GM19328 (cell line): ENCODE measurements around the gene CCDC40.

Experiments
- ATAC-seq: cut with Tn5 transposase; IDR thresholded peaks from one replicate; pipeline ENCODE4 v1.9.1; 2021; ENCODE audit warnings: mild to moderate bottlenecking, moderate library complexity; ENCODE audit not compliant: unreplicated experiment

Gene CCDC40

DNA sequence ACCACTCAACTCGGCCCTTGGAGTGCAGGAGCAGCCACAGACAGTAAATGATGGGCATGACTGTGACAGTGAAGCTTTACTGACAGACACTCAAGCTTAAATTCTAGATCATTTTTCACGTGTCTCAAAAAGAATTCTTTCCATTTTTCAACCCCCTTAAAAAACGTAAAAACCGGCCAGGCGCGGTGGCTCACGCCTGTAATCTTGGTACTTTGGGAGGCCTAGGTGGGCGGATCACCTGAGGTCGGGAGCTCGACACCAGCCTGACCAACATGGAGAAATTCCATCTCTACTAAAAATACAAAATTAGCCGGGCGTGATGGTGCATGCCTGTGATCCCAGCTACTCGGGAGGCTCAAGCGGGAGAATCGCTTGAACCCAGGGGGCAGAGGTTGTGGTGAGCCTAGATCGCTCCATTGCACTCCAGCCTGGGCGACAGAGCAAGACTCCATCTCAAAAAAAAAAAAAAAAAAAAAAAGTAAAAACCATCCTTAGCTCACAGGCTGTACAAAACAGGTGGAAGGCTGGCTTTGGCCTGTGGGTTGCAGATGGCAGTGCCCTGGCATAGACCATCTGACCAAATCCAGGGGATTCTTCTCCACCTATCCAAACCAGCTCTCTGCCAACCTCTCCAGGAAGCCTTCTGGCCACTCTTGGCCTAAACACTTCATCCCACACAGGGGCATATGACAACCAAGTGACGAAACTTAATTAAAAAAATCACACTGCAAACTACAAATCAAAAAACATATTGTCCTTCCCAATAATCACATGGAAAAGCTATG is 19.0 kb upstream of the CCDC40 start:
- ATAC-seq: no peak

GRCh38 chr17:80018917-80019651 is 17.4 kb upstream of the CCDC40 start:
- no peak for ATAC-seq

GRCh38 chr17:80021600-80021999 is 14.8 kb upstream of the CCDC40 start:
- no peak for ATAC-seq

DNA sequence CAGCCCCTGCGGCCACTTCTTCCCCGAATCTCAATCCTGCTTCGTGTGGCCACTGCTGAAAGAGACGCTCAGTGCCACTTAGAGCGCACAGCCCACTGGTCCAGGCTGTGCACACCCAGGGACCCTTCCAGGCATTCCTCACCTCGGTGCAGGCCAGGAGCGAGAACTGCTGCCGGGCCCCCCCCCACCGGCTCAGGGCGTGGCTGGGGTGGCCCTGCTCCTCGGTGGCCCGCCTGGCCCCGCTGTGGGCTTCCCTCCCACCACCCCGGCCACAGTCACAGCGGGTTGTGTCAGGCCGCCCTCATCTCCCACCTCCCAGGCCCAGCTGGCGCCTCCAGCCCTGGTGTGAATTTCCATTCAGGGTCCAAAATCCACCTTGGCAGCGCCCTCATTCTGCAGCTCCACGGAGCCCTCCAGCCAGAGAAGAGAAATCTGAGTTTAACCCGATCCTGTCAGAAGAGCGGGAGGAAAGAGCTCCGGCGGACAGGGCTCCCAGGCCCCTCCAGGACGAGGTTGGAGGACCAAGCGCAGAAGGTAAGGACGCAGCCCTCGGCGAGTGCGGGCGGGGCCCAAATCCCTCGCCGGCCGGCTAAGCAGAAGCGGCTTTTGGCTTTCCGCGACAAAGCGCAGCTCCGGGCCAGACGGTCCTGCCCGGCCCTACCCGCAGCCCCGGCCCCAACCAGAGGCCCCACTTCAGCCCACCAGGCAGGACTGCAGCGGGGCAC is 12.8 kb upstream of the CCDC40 start:
- no peak for ATAC-seq

DNA sequence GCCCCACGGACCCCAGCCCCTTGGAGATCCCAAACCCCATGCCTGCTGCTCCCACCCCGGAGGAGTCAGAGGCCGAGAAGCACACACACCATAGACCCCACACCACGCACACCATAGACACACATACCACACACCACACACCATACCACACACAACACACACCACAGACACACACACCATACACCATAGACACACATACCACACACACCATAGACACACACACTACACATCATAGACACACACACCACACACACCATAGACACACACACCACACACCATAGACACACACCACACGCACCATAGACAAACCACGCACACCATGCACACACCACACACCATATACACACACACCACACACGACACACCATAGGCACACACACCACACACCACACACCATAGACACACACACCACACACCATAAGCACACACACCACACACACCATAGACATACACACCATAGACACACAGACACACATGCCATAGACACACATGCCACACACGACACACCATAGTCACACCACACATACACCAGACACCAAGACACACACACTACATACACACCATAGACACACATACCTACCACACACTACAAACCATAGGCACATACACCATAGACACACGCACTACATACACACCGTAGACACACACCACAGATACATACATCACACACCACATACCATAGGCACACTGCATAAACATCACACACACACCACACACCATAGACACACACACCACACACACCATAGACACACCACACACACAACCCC is 12.1 kb upstream of the CCDC40 start:
- no peak for ATAC-seq

DNA sequence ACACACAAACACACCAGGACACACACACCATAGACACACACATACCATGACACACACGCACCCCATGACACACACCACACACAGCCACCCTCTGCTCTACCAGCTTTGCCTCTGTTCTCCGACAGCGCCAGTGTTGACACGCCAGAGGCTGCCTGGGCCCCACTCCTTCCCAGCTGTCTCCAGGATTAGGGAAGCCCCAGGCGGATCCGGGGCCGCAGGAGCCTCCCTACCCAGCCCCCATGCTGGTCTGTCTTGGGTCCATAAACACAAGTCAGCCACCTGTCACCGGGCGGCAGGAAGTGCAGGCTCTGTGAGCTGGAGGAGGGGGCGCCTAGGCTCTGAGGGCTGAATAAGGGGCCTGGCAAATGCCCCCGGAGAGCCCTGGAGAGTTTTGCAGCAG is 11.3 kb upstream of the CCDC40 start:
- no peak for ATAC-seq

GRCh38 chr17:80025796-80026195 is 10.6 kb upstream of the CCDC40 start:
- ATAC-seq: no peak

- ATAC-seq: no peak
Measured at GRCh38 chr17:80026359-80027042, 9.9 kb upstream of the CCDC40 start.

DNA sequence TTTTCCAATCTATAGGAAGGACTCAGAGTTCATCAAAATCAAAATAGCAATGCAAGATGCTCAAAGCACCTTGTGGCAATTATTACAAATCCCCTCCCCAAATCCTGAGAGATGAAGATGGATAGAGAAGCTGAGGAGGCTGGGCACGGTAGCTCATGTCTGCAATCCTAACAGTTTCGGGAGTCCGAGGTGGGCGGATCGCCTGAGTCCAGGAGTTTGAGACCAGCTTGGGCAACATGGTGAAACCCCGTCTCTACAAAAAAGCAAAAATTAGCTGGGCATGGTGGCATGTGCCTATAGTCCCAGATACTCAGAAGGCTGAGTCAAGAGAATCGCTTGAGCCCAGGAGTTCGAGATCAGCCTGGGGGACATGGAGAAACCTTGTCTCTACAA is 9.4 kb upstream of the CCDC40 start:
- ATAC-seq: no peak

- no peak for ATAC-seq
Measured at GRCh38 chr17:80028030-80028429, 8.4 kb upstream of the CCDC40 start.

DNA sequence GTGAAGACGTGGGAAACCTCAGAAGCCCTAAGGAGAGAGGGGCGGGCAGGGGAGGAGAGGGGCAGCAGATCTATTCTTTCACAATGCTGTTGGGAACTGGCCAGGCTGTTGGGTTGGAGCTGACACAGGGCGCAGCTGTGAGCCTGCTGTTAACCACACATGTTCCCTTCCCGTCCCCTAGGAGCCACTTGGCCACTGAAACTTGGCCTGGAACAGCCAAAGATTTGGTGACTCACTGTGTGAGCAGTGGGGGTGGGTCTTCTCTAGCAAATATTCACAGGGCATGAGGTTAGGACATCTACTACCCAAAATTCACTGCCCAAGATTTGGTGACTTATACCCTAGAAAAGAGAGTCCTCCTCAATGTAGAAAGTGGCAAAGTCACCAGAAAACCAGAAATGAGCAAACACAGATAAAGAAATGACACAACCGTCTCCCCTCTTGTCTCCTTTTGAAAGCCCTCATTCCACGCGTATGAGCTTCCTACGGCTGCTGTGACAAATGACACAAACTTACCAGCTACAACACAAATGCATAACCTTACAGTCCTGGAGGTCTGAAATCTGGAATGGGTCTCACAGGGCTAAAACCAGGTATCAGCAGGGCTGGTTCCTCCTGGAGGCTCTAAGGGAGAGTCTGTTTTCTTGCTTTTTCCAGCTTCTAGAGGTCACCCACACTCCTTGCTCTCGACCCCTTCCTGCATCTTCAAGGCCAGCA is 7.0 kb upstream of the CCDC40 start:
- ATAC-seq: no peak

GRCh38 chr17:80030730-80031410 is 5.6 kb upstream of the CCDC40 start:
- no peak for ATAC-seq

DNA sequence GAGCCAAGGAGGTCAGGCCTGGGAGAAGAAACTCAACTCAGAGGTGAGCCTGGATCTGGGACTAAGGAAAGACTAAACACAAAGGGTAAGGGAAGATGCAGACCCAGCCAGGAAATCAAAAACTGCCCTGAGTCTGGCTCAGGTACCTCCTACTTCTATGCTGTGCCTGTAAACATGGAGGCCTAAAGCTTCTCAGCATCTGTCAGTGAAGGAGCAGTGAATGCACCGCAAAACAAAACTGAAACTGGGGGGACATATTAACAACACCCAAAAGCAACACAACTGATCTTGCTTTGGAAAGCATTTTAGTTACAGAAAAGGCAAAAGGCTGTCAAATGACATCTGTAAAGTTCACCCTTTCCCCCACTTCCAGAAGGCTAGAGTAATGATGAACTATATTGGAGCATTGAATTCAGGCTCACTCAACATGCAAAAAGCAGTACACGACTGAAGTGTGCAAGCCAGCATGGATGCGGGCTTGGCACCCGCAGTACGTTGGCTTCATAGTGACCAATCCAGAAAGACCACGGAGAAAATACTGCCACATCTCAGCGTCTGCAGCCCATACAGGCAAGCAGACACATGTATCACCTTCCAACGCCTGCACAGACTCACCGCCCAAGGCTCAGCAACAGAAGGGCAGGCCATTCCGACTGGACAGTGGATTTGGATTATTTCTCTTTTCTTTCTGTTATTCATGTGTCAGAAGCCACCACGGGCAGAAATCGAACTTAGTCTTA is 4.6 kb upstream of the CCDC40 start:
- ATAC-seq: no peak

DNA sequence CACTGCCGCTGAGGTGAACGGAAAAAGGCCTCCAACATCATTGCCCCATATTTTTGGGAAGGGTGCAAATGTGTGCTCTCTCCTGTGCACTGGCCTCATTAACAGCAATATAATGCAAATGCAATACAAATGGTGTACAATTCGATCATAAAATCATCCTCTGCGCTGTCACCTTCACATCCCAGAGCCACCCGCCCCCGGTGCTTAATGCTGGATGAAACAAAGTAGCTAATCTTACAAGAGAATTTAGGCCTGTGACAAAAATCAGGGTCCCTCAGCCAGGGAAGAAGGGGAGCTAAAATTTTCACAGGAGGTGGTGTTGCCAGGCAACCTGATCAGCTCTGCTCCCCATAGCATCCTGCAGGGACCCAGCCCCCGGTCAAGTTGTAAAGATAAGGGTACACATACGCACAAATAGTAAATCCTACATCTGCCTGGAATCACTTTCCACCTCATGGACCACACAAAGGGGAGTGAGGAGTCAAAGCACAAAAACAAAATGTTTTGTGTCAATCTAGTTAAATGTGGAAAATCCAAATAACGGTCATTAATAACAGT is 3.7 kb upstream of the CCDC40 start:
- no peak for ATAC-seq

DNA sequence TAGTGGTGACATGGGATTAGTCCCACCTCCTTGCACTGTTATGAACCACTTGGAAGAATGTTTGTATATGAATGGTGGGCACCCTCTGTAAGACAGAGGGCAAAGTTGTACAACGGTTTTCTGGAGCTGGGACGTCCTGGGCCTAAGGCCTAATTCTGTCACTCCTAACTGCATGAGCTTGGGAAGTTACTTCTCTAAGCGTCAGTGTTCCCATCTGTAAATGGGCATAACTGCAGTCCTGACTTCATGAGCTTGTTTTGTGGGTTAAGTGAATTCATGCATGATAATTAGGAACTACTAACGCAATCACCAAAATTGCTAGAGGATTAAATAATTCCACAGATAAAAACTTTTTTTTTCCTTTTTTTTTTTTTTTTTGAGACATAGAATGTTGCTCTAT is 2.6 kb upstream of the CCDC40 start:
- no peak for ATAC-seq

DNA sequence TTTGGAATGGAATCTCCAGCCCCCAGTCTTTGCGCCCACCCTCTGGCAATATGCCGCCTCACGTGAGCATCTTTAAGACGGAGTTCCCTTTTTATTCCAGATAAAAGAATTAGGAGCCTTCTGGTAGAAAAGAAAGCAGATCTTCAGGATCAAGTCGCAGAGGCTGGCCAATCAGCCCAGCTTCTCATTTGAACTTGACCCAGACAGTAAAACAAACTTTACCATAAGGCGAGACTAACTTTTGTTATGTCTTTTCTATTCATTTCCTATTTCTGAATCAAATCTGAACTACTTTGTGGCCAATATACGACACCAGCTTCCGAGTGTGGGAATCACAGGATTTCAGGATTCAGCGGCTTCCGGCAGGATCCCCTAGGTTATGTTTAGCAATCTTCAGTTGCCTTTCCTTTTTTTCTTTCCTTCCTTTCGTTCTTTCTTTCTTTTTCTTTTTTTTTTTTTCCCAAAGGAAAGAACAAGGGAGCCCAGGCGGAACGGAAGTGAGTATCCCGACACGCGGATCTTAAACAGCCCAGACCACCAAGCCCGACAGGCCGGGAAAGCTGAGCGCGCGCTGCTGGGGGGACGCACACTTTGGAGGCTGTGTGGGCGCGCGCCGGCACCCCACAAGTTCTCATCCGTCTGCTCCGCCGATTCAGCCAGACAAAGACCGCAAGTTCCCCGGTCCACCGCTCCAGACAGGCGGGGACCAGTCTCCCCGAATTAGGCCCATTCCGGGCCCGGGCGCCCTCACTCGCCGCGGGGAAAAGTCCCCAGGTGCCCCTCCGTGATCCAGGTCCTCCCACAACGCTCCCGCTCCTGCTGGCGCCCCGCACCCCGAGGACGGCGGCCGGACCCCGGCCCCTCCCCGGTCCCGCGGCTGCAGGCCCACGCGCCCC is 1.4 kb upstream of the CCDC40 start:
- ATAC-seq: no peak

- no peak for ATAC-seq
Measured at GRCh38 chr17:80035687-80035936, 830 bp upstream of the CCDC40 start, which contains the start of gene TBC1D16. TSS of gene TBC1D16 (minus strand) at chr17:80035872. CDS start at chr17:80013547, 22,325 bp downstream.
